Endothelial cell of umbilical vein (primary cell): ENCODE measurements around the gene COL4A2. TPM values are rescaled to one million over a fixed set of nuclear protein-coding genes. Genes with fewer than 3 reads are reported as not detected.

Experiments used
- BruUV-seq: library from RNA; stranded (reverse); fragments of 400-500 nt; replicated peaks from 2 replicates; lab custom pipeline; 2021; lab: Mats Ljungman, UMichigan
- CTCF ChIA-PET: fragments of 300-600, 350-600 bp; sonication (Branson Sonifier 250); formaldehyde crosslinking; loops from one replicate; lab custom pipeline; 2021; ENCODE audit warnings: antibody characterized with exemption, inconsistent platforms; lab: Charles Lee
- POLR2A ChIA-PET: fragments of 300-600, 350-600 bp; sonication (Branson Sonifier 250); formaldehyde crosslinking; loops from one replicate; lab custom pipeline; 2021; ENCODE audit warnings: antibody characterized with exemption, inconsistent platforms; lab: Charles Lee
- DNase-seq: peaks from one replicate; pipeline ENCODE4 v3.0.0-alpha.2; 2011; ENCODE audit warnings: low read depth, low spot score
- FAIRE-seq: peaks from 2 replicates; lab custom pipeline; 2011; peaks lifted over from hg19 to GRCh38; lab: Jason Lieb, UNC
- H2AFZ ChIP-seq: 2 replicates; pipeline ENCODE4 v1.6.0; 2012; ENCODE audit warnings: low read depth, low read length, control low read depth, inconsistent platforms
- H3K27ac ChIP-seq: 2 replicates; pipeline ENCODE4 v1.5.1; 2011; ENCODE audit warnings: low read depth, mild to moderate bottlenecking, control low read depth, low read length, moderate library complexity; ENCODE audit not compliant: insufficient read depth
- H3K27me3 ChIP-seq, 2 experiments: 2 replicates each; pipeline versions ENCODE4 v1.6.0 to v1.6.1; 2011; ENCODE audit warnings: low read length in 2 of 2, mixed read lengths in 1 of 2; ENCODE audit not compliant: control insufficient read depth in 2 of 2, insufficient read depth in 2 of 2
- H3K36me3 ChIP-seq, 2 experiments: 2 replicates in 1 of 2; 3 replicates in 1 of 2; pipeline ENCODE4 v1.5.1; 2011; ENCODE audit warnings: low read length in 2 of 2, mild to moderate bottlenecking in 1 of 2, moderate library complexity in 1 of 2; ENCODE audit not compliant: control insufficient read depth in 2 of 2, insufficient read depth in 2 of 2; ENCODE audit errors: extremely low read depth in 1 of 2
- H3K4me1 ChIP-seq: 3 replicates; pipeline ENCODE4 v1.5.1; 2011; ENCODE audit warnings: mild to moderate bottlenecking, low read length; ENCODE audit not compliant: control insufficient read depth, insufficient read depth; ENCODE audit errors: extremely low read depth
- H3K4me2 ChIP-seq: 2 replicates; pipeline ENCODE4 v1.6.1; 2011; ENCODE audit warnings: low read length, control low read depth, mixed read lengths; ENCODE audit not compliant: insufficient read depth
- H3K4me3 ChIP-seq, 3 experiments: fragments of 200-600 bp in 1 of 3; sonication (generic), shearing (Covaris generic) in 1 of 3; replicated peaks in 1 of 3; 2 replicates each; pipeline ENCODE4 v1.5.1; 2011 to 2016; ENCODE audit warnings: control low read depth in 3 of 3, low read length in 3 of 3, mild to moderate bottlenecking in 2 of 3, inconsistent platforms in 1 of 3, low read depth in 1 of 3, moderate library complexity in 1 of 3; ENCODE audit not compliant: insufficient read depth in 1 of 3
- H3K79me2 ChIP-seq: 2 replicates; pipeline ENCODE4 v1.6.0; 2012; ENCODE audit warnings: low read length, inconsistent platforms; ENCODE audit not compliant: control insufficient read depth, insufficient read depth
- H3K9ac ChIP-seq: replicated peaks from 2 replicates; pipeline ENCODE3; 2011; ENCODE audit warnings: low read length, control low read depth; ENCODE audit not compliant: insufficient read depth; ENCODE audit errors: extremely low read depth
- H3K9me1 ChIP-seq: replicated peaks from 3 replicates; pipeline ENCODE4 v1.6.0; 2011; ENCODE audit warnings: mild to moderate bottlenecking, low read length; ENCODE audit not compliant: control insufficient read depth, insufficient read depth; ENCODE audit errors: extremely low read depth
- H3K9me3 ChIP-seq: replicated peaks from 2 replicates; pipeline ENCODE4 v1.5.1; 2012; ENCODE audit warnings: low read length, inconsistent platforms; ENCODE audit not compliant: control insufficient read depth, insufficient read depth
- H4K20me1 ChIP-seq: replicated peaks from 2 replicates; pipeline ENCODE3; 2011; ENCODE audit warnings: mild to moderate bottlenecking, low read length; ENCODE audit not compliant: control insufficient read depth, insufficient read depth; ENCODE audit errors: extremely low read depth
- CTCF ChIP-seq, 2 donors: IDR thresholded peaks; 1 replicate in 1 of 2; 2 replicates in 1 of 2; pipeline ENCODE4 v1.5.1; 2011; ENCODE audit warnings: low read length in 2 of 2, mild to moderate bottlenecking in 2 of 2, moderate library complexity in 2 of 2, control low read depth in 1 of 2, inconsistent platforms in 1 of 2, low read depth in 1 of 2; ENCODE audit not compliant: insufficient read depth in 1 of 2; ENCODE audit errors: extremely low read depth in 1 of 2
- EZH2 ChIP-seq: IDR thresholded peaks from 2 replicates; pipeline ENCODE4 v1.6.1; 2012; ENCODE audit warnings: borderline replicate concordance, low read depth, mild to moderate bottlenecking, moderate library complexity, low read length, inconsistent platforms; ENCODE audit not compliant: severe bottlenecking
- FOS ChIP-seq: IDR thresholded peaks from 2 replicates; pipeline ENCODE4 v1.6.1; 2011; ENCODE audit warnings: mild to moderate bottlenecking, low read length, moderate library complexity, borderline replicate concordance; ENCODE audit not compliant: insufficient read depth
- GATA2 ChIP-seq: IDR thresholded peaks from 2 replicates; pipeline ENCODE4 v1.7.0; 2011; ENCODE audit warnings: low read depth, mild to moderate bottlenecking, moderate library complexity, mixed read lengths, low read length; ENCODE audit not compliant: insufficient read length, insufficient read depth
- JUN ChIP-seq: IDR thresholded peaks from 2 replicates; pipeline ENCODE4 v1.6.1; 2011; ENCODE audit warnings: borderline replicate concordance, low read depth; ENCODE audit not compliant: insufficient read length, insufficient read depth
- MAX ChIP-seq: IDR thresholded peaks from 2 replicates; pipeline ENCODE4 v1.6.1; 2011; ENCODE audit not compliant: insufficient read depth, insufficient read length
- MYC ChIP-seq: IDR thresholded peaks from one replicate; pipeline ENCODE4 v1.6.1; 2011; ENCODE audit warnings: mild to moderate bottlenecking, low read depth, low read length
- POLR2A ChIP-seq: IDR thresholded peaks from 2 replicates; pipeline ENCODE4 v1.6.1; 2012; ENCODE audit warnings: low read depth, mild to moderate bottlenecking, control low read depth, low read length
- POLR2AphosphoS5 ChIP-seq: IDR thresholded peaks from 2 replicates; pipeline ENCODE4 v1.6.1; 2012; ENCODE audit warnings: low read depth, mild to moderate bottlenecking, control low read depth, low read length, moderate library complexity; ENCODE audit not compliant: insufficient read depth
- dilution Hi-C: fragments of 300-500 bp; cut with MboI; formaldehyde crosslinking; loops from one replicate; pipeline ENCODE4 v1.15.0; 2019; ENCODE audit warnings: low sequenced_read_pairs; ENCODE audit not compliant: extremely low pct_ligation_motif_present
- intact Hi-C: fragments of 100-400 bp; cut with micrococcal nuclease; formaldehyde crosslinking; loops from one replicate; pipeline ENCODE4 v1.10.0; 2022
- polyA plus RNA-seq, 4 experiments: library from polyadenylated mRNA; depleted of rRNA in 3 of 4; stranded (reverse) in 3 of 4; unstranded in 1 of 4; fragments of >200 nt; gene quantifications; 2 replicates each; pipeline versions ENCODE4 v1.2.1 to v1.2.3, GENCODE V29; 2011 to 2012; ENCODE audit warnings: missing spikeins in 1 of 4
- total RNA-seq: library from RNA; stranded (reverse); gene quantifications from 2 replicates; pipeline ENCODE4 v1.2.3, GENCODE V29; 2021

COL4A2 gene
- total and polyA plus RNA-seq, 2 donors (not counting 3 experiments of a cell fraction or from before 2014, with no cell fraction given) = 792 to 940 TPM

DNA sequence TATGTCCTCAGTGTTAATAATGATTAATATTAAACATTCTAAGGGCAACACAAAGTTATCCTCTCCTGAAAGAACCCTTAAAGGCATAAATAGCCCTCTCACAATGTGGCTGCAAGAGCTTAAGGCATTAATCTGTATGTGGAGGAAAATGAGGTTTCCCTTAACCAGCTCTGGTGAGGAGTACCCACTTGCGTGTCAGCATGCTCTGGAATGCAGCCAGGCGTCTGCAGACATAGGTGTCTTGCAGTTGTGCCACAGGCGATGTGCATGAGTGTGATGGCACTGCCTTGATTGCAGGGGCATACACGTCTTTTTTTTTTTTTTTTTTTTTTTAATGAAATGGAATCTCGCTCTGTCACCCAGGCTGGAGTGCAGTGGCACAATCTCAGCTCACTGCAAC, 162.5 kb downstream of the COL4A2 start:
- dilution Hi-C loops = no loop called here
- H3K27me3 ChIP-seq = no peaks in the 10 kb centered on the region
- H3K79me2 ChIP-seq = no peaks in the 10 kb centered on the region
- no peak overlapping the region for H3K4me2 ChIP-seq
- DNase-seq = no peak
- H3K9me1 ChIP-seq = no peaks in the 10 kb centered on the region
- H3K27ac ChIP-seq = no peak overlapping the region
- H3K9me3 ChIP-seq = no peaks in the 10 kb centered on the region
- H3K9ac ChIP-seq = no peak overlapping the region
- CTCF ChIA-PET = interaction anchor here (0.7 to 1.5 kb wide), 2 partner anchors 14 to 53 kb away, joined by 3 to 6 read pairs; no protein-coding TSS in a partner anchor
- H2AFZ ChIP-seq = no peak overlapping the region
- H3K4me3 ChIP-seq = no peak overlapping the region
- BruUV-seq = no TSS peak
- TF ChIP-seq JUN (no peak), POLR2A (no peak), POLR2AphosphoS5 (no peak), CTCF (IDR thresholded peaks at IDR 0.05; ENCODE audit: extremely low read depth in 1 of 2, insufficient read depth in 1 of 2, low read depth in 1 of 2, low read length in 2 of 2) (no peak), MYC (no peak), MAX (no peak), EZH2 (no peak), FOS (no peak), GATA2 (no peak)
- H3K4me1 ChIP-seq = peaks cover 6% of the 10 kb centered on the region
- peaks cover 25 to 27% of the 10 kb centered on the region in 2 experiments for H3K36me3 ChIP-seq
- intact Hi-C loops = no loop called here
- FAIRE-seq = no peak
- H4K20me1 ChIP-seq = no peaks in the 10 kb centered on the region
- POLR2A ChIA-PET = no interaction called here
